Panc1 (cell line): Measurements from ENCODE around the gene ARID1A. TPM values are rescaled to one million over a fixed set of nuclear protein-coding genes. Genes with fewer than 3 reads are reported as not detected.
A peak's percentile ranks its signal among the peaks of the same experiment; 100 is the strongest.

Experiments
- ATAC-seq: fragments of 200-7000 bp; cut with Tn5 transposase; 2 replicates; pipeline ENCODE4 v1.9.1; 2020; ENCODE audit warnings: mild to moderate bottlenecking, moderate library complexity
- BruUV-seq: library from RNA; stranded (reverse); fragments of 400-500 nt; replicated peaks from 2 replicates; lab custom pipeline; 2021; lab: Mats Ljungman, UMichigan
- CTCF ChIA-PET: fragments of 300-600 bp; sonication (Branson Sonifier 250); formaldehyde crosslinking; loops from one replicate; lab custom pipeline; 2022; ENCODE audit warnings: antibody characterized with exemption; lab: Charles Lee
- POLR2A ChIA-PET: fragments of 300-600 bp; sonication (Branson Sonifier 250); formaldehyde crosslinking; loops from one replicate; lab custom pipeline; 2022; ENCODE audit warnings: antibody characterized with exemption; lab: Charles Lee
- DNase-seq: peaks from one replicate; pipeline ENCODE4 v3.0.0-alpha.2; 2010; ENCODE audit warnings: low read depth, low spot score
- H3K27ac ChIP-seq: 2 replicates; pipeline ENCODE4 v1.5.1; 2011; ENCODE audit warnings: mild to moderate bottlenecking, low read length, inconsistent platforms
- H3K27me3 ChIP-seq: fragments of 200-500 bp; sonication (Bioruptor generic); 2 replicates; pipeline ENCODE4 v1.6.0; 2014; ENCODE audit warnings: low read length, inconsistent platforms; ENCODE audit not compliant: control insufficient read depth, insufficient read depth
- H3K36me3 ChIP-seq: fragments of 200-500 bp; sonication (Bioruptor generic); 2 replicates; pipeline ENCODE4 v1.5.1; 2014; ENCODE audit warnings: inconsistent platforms, mild to moderate bottlenecking, low read length, moderate library complexity; ENCODE audit not compliant: control insufficient read depth, insufficient read depth
- H3K4me1 ChIP-seq: 2 replicates; pipeline ENCODE4 v1.5.1; 2011; ENCODE audit warnings: inconsistent platforms, mild to moderate bottlenecking, low read length, moderate library complexity; ENCODE audit not compliant: control insufficient read depth, insufficient read depth
- H3K4me3 ChIP-seq, 2 experiments: 2 replicates each; pipeline ENCODE4 v1.5.1; 2011 to 2012; ENCODE audit warnings: low read depth in 2 of 2, low read length in 2 of 2, mild to moderate bottlenecking in 2 of 2, inconsistent platforms in 1 of 2, moderate library complexity in 1 of 2
- H3K9me3 ChIP-seq: fragments of 200-500 bp; sonication (Bioruptor generic); 2 replicates; pipeline ENCODE4 v1.5.1; 2014; ENCODE audit warnings: low read depth, mild to moderate bottlenecking, inconsistent platforms, low read length, moderate library complexity; ENCODE audit not compliant: control insufficient read depth, insufficient read depth
- CTCF ChIP-seq: fragments of 450-650 bp; IDR thresholded peaks from 2 replicates; pipeline ENCODE4 v1.5.1; 2017; ENCODE audit warnings: mild to moderate bottlenecking
- POLR2AphosphoS5 ChIP-seq: IDR thresholded peaks from 2 replicates; pipeline ENCODE4 v1.6.1; 2012; ENCODE audit warnings: mild to moderate bottlenecking, low read depth, low read length, moderate library complexity
- REST ChIP-seq, 2 experiments: IDR thresholded peaks; 2 replicates each; pipeline ENCODE4 v1.6.1; 2011 to 2012; ENCODE audit warnings: low read depth in 2 of 2, control low read depth in 1 of 2, low read length in 1 of 2, mild to moderate bottlenecking in 1 of 2, moderate library complexity in 1 of 2; ENCODE audit not compliant: insufficient read depth in 1 of 2
- SIN3A ChIP-seq: IDR thresholded peaks from 2 replicates; pipeline ENCODE4 v1.6.1; 2012; ENCODE audit warnings: low read depth, mild to moderate bottlenecking, low read length, moderate library complexity, borderline replicate concordance; ENCODE audit not compliant: insufficient read depth
- TCF7L2 ChIP-seq: IDR thresholded peaks from 2 replicates; pipeline ENCODE4 v1.6.1; 2011; ENCODE audit warnings: mild to moderate bottlenecking, low read depth, low read length, inconsistent platforms
- in situ Hi-C: cut with HindIII; loops from 2 replicates; pipeline ENCODE4 v1.10.0; 2016; ENCODE audit warnings: low sequenced_read_pairs, low pct_unique_long_range_greater_than_20kb
- intact Hi-C: fragments of 100-400 bp; cut with micrococcal nuclease; formaldehyde crosslinking; loops from one replicate; pipeline ENCODE4 v1.10.0; 2022; ENCODE audit not compliant: unreplicated experiment
- total RNA-seq: library from RNA; stranded (reverse); gene quantifications from one replicate; pipeline ENCODE4 v1.2.1, GENCODE V29; 2021; ENCODE audit not compliant: unreplicated experiment

ARID1A gene
- total RNA-seq, 1 experiment from 2014 or later, result 110 TPM

GRCh38 chr1:26705788-26706311, 10.0 kb downstream of the ARID1A start:
- Histone ChIP-seq H3K36me3 (0 out of 2 replicates have a peak, but pooled peaks cover 2% of the 10 kb centered on the region), H3K4me1 (peaks cover 72% of the 10 kb centered on the region), H3K9me3 (no peaks in the 10 kb centered on the region), H3K4me3 (peak overlapping the region in 1 of 2 experiments; percentile 31; a peak in 2 of 4 replicates), H3K27ac (peak overlapping the region; percentile 81), H3K27me3 (no peaks in the 10 kb centered on the region)
- peak; percentile 82 for ATAC-seq
- intact Hi-C loops, result no loop called here
- BruUV-seq, result TSS peak; percentile 10
- ChIA-PET POLR2A (interaction anchor here (0.5 to 0.6 kb wide), 2 partner anchors 10 to 26 kb away, joined by 4 to 6 read pairs; no protein-coding TSS in a partner anchor), CTCF (interaction anchor here (0.8 kb wide), 1 partner anchor 28 kb away, joined by 4 read pairs; no protein-coding TSS in a partner anchor)
- TF ChIP-seq TCF7L2, result 0 out of 2 replicates have a peak, but pooled peaks have one; percentile 39
- no peak for TF ChIP-seq CTCF
- no peak for TF ChIP-seq SIN3A
- DNase-seq, result peak; percentile 98
- in situ Hi-C loops, result no loop called here

- CTCF ChIA-PET, result interaction anchor here (0.6 to 0.8 kb wide), 2 partner anchors 17 to 29 kb away, joined by 4 to 8 read pairs; no protein-coding TSS in a partner anchor
- POLR2A ChIA-PET, result interaction anchor here (0.5 to 0.6 kb wide), 3 partner anchors 9 to 1962 kb away, joined by 4 to 6 read pairs (median 6); no protein-coding TSS in a partner anchor
- TF ChIP-seq TCF7L2 (peak; percentile 16; the same call in 1 of the 2 replicates), POLR2AphosphoS5 (no peak)
- H3K4me3 ChIP-seq, result peak overlapping the region in 1 of 2 experiments; percentile 31; a peak in 2 of 4 replicates
- H3K27me3 ChIP-seq, result no peaks in the 10 kb centered on the region
- H3K36me3 ChIP-seq, result 0 out of 2 replicates have a peak, but pooled peaks cover 2% of the 10 kb centered on the region
- H3K4me1 ChIP-seq, result peaks cover 67% of the 10 kb centered on the region
- ATAC-seq (peak; percentile 42; the same call in 1 of the 2 replicates), DNase-seq (no peak)
- no peaks in the 10 kb centered on the region for H3K9me3 ChIP-seq
- in situ Hi-C loops, result no loop called here
- BruUV-seq, result no TSS peak
- peak overlapping the region; percentile 81 for H3K27ac ChIP-seq
- intact Hi-C loops, result no loop called here
Observed at GRCh38 chr1:26706315-26706714, 10.5 kb downstream of the ARID1A start.

- intact Hi-C loops, result no loop called here
- Histone ChIP-seq H3K36me3 (0 out of 2 replicates have a peak, but pooled peaks cover 2% of the 10 kb centered on the region), H3K27me3 (no peaks in the 10 kb centered on the region), H3K27ac (no peak overlapping the region), H3K4me1 (peaks cover 46% of the 10 kb centered on the region), H3K9me3 (no peaks in the 10 kb centered on the region), H3K4me3 (no peak overlapping the region)
- in situ Hi-C loops, result no loop called here
- no TSS peak for BruUV-seq
- CTCF ChIA-PET, result no interaction called here
- ATAC-seq, result no peak
- POLR2A ChIA-PET, result no interaction called here
- DNase-seq, result no peak
- no peak for TF ChIP-seq SIN3A
- TF ChIP-seq POLR2AphosphoS5, result no peak
- no peak for TF ChIP-seq TCF7L2
- no peak for TF ChIP-seq REST (IDR thresholded peaks at IDR 0.05; ENCODE audit: insufficient read depth in 1 of 2, low read depth in 2 of 2, low read length in 1 of 2)
- no peak for TF ChIP-seq CTCF
Observed at GRCh38 chr1:26710811-26711210, 15.0 kb downstream of the ARID1A start.
